NCI-H1930 (cell line): Measurements from ENCODE around the gene NXPE3.
"Not testable (repeated sequence)": the region's sequence is repeated elsewhere in the genome, so short reads cannot be mapped to it uniquely, and the experiment has no call there.

Experiments
- DNase-seq, 2 experiments: peaks; one replicate each; lab custom pipeline; 2025; lab: John Stamatoyannopoulos, UW

NXPE3 gene

DNA sequence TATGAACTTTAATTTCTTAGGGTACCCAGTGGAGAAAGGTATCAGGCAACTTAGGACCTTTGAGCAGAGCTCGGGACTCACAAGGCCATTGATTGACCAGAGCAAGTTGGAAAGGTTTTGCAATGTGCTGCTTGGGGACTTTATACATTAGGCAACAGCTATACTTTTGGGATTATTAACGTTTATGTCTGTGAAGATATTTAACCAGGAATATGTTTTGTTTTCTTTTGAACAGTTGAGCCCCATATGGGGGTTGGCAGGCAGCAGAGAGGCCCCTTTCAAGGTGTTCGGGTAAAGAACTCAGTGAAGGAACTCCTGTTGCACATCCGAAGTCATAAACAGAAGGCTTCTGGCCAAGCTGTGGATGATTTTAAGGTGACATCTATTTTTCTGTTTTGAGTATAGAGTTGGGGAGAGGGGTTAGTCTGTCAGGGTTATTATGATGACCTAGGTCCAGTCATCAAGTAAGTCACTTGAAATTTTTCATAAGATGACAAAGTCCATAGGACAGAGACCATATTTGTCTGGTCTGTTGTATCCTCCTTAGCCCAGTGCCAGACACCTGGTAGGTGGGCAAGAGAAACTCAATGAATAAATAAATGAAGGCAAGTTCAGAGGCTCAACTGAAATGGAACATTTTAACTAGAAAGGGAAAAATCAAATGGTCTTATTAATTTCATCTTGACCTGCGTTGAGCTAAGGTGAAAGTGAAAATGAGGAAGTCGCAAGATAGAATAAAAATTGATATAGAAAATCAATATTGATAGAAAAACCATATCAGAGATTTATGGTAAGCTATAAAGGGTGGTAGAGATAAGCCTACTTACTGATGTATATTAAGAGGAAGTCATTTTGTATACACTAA is 73.1 kb downstream of the NXPE3 start:
- DNase-seq = no peak

DNA sequence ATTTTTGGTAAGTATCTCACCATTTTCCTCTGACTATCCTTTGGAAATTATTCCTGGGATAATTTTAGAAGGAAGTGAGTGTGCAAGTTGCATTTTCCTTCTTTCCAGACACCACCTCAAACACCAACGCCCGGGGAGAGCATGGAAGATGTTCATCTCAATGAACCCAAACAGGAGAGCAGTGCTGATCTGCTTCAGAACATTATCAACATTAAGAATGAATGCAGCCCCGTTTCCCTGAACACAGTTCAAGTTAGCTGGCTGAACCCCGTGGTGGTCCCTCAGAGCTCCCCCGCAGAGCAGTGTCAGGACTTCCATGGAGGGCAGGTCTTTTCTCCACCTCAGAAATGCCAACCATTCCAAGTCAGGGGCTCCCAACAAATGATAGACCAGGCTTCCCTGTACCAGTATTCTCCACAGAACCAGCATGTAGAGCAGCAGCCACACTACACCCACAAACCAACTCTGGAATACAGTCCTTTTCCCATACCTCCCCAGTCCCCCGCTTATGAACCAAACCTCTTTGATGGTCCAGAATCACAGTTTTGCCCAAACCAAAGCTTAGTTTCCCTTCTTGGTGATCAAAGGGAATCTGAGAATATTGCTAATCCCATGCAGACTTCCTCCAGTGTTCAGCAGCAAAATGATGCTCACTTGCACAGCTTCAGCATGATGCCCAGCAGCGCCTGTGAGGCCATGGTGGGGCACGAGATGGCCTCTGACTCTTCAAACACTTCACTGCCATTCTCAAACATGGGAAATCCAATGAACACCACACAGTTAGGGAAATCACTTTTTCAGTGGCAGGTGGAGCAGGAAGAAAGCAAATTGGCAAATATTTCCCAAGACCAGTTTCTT is 74.2 kb downstream of the NXPE3 start:
- no peak for DNase-seq

DNA sequence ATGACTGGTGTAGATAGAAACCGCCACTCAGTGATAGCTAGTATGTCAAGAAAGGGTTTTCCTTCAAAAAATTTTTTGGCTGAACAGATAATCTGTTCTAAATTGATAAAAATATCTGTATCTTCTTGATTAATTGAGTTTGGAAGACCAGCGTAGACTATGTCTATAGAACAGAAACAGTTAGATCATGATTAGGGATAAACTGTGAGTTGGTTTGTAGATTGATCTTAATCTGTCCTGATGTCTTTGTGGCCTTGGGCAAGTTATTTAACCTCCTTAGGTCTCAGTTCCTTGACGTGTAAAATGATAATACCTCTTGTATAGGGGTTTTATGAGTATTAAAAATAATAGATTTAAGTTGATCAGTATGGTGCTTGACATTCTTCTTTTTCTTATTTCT is 75.0 kb downstream of the NXPE3 start:
- no peak for DNase-seq

DNA sequence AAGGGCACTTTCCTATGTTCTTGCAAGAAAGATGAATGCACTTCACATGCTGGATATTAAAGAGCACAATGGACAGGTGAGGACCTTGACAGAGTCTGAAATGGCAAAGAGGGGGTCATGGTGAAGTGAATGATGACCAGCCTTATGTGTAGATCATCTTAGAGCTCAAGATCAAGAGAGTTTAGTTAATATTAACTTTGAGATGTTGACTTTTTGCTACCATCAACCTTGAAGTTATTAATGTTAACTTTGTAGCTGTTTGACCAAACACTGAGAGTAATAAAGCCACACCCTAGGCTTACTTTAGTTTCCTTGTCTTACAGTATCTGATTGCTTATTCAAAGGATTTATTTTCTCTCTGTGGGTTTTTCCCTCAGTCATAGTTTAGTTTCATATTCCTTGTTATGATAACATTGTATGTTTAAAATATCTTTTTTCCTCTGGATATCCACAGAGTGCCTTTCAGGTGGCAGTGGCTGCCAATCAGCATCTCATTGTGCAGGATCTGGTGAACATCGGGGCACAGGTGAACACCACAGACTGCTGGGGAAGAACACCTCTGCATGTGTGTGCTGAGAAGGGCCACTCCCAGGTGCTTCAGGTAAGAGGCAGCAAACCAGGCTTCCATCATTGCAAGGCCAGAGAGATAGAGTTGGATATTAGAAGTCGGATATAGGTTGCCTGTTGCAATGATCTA is 75.7 kb downstream of the NXPE3 start:
- DNase-seq = no peak

DNA sequence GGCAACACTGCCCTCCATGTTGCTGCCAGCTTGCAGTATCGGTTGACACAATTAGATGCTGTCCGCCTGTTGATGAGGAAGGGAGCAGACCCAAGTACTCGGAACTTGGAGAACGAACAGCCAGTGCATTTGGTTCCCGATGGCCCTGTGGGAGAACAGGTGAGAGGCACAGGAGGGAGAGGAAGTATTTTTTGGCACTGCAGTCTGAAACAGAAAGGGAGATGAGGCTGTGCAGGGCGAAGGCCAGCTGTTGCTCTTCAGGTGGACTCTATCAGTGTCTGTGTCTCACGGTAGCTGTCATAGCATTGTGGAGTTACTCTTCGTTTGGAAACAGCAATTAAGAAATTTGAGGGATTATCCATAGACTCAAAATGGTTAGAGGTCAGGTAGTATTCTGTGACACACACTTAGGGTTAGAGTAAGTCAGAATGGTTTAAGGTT is 78.3 kb downstream of the NXPE3 start:
- no peak for DNase-seq

DNA sequence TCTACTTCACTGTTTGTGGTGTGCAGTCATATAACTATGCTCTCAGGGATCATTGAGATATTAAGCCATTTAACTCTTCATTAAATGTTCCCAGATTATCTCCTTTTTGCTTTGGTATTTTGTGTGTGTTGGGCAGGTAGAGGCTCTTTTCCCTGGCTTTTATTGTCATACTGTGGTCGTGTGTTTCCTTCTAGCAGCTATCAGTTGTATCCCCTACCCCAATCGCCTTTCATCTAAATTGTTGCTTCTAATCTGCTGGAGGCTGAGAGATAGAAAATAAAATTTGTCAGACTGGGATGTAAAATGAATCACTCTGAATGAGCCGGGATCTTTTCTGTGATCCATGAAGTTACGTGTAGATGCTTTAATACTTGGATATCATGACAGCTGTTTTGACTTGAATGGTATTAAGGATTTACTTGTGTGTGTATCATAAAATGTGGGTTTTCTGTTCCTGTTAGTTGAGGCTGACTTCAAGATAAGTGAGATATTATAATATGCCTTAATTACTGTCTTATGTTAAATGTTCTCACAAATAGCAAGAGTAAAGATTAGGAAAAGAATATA is 79.5 kb downstream of the NXPE3 start:
- DNase-seq = no peak

DNA sequence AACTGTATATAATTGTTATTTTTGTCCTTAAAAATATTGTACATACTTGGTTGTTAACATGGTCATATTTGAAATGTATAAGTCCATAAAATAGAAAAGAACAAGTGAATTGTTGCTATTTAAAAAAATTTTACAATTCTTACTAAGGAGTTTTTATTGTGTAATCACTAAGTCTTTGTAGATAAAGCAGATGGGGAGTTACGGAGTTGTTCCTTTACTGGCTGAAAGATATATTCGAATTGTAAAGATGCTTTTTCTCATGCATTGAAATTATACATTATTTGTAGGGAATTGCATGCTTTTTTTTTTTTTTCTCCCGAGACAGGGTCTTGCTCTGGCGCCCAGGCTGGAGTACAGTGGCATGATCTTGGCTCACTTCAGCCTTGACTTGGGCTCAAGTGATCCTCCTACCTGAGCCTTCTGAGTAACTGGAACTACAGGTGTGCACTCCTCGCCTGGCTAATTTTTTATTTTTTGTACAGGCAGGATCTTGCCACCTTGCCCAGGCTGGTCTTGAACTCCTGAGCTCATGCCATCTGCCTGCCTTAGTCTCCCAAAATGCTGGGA is 81.0 kb downstream of the NXPE3 start:
- no peak for DNase-seq

DNA sequence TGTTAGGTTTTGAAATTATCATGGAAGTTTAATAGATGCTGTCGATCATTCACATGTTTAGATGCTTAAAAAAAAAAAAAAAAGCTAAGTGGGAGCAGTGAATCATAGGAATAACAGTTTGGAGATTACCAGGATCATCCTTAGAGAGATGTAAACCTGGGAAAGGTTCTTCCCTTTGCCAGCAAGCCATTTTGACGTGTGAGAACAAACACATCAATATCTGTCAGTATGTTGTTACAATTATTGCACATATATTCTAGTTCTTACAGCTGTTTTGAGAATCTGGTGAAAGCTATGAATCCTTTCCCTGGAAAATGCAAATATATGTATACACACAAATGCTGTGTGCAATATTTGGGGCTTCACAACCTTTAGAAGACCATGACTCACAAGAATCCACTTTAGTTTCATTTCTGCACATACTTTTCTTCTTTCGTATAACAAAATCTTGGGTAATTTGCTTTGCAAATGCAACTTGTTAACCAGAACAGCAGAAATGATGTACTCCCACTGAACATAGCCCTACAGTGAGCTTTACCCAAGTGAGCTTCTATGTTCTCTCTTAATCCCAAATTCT is 82.3 kb downstream of the NXPE3 start:
- no peak for DNase-seq

DNA sequence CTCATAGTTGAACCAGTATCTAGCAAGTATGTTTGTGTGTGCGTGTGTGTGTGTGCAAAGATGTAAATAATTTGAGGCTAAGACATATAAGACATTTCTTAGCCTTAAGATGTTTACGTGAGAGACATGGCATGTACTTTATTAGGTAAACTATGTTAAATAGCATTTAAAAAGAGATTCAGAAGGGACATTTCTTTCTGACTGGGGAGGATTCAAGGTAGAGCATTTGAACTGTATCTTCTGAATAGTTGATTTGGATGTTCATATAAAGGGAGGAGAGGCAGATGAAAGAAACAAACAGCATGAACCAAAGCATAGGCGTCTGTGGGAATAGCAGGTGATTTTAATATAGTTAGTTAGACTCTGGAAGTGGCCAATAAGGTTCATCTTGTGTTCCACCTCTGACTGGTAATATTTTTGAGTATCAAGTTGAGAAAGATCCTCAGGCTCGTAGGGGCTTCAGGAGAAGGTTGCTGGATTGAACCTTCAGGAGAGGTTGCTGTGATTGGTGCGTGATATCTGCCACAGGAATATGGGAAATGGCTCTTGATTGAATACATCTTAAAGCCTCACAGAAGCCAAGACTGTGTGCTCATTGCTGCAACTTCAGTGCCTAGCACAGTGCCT is 82.9 kb downstream of the NXPE3 start:
- no peak for DNase-seq

DNA sequence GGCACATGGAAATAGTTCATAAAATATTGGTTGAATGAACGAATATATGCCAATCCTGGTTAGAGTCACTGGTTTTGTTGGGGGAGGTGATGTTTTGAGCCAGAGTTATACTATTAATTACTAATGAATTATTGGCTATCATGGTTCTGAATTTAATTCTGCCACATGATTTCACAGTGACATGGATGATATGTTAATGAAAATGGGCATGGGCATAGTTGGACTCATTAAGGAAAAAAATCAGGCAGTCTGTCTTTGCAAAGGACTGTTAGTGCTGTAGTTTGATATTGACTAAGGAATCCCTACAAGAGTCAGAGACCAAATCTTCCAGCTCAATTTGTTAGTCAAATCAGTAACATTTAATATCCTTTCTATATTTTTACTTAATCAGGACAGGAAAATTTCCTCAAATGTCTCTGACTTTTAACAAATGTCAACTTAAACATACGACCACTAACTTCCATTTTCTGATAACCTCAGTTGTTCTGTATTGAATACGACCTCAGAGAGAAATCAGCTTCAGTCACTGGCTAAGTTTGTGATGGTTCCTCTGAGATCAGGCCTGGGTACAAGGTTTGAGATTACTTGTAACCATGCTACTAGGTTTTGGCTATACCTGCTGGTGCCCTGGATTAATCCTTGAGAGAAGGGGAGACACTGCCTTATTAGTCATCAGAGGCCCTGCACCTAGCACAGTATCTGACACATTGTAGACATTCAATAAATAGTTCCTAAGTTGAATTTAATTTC is 83.6 kb downstream of the NXPE3 start:
- DNase-seq = no peak

DNA sequence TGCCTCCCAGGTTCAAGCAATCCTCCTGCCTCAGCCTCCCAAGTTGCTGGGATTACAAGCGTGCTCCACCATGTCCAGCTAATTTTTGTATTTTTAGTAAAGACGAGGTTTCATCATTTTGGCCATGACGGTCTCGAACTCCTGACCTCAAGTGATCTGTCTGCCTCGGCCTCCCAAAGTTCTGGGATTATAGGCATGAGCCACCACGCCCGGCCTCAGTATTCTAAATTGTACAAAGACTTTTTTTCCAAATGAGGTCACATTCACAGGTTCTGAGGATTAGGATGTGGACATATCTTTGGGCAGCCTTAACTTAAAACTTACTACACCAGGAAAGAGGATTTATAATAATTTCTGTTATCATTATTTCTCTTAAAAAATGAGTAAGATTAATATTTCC is 85.9 kb downstream of the NXPE3 start:
- not testable (repeated sequence) for DNase-seq

DNA sequence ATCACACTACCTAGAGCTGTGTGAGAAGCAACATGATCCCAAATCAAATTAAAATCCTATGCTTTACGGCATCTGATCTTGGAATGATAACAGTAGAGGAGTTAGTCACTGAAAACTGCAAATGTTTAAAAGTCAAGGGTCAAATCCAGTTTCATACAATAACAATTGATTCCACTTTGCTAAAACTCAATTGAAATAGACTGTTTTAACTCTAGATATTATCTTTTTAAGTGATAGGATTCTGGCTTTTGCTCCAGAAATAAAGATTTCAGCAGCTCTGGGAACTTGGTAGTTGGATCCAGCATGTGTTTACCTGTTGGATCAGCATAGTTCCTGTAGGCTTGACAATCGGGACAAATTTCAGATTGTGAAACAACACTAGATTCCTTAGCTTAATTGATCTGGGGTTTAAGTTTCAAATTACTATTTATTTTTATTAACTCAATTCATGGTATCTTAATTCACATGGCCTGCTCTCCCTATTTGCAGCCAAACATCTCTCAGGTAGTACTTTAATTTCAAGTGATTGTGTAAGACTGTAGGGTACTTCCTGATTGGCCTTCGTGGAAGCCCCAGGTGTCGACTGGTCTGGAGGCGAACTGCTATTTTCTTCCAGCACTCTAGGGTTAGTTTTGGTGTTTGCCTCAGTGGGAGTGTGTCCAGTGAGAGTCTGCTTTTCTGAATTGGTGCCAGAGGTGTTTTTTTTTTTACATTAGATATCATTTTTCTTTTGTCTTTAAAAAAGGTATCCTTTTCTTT is 86.9 kb downstream of the NXPE3 start:
- no peak for DNase-seq

DNA sequence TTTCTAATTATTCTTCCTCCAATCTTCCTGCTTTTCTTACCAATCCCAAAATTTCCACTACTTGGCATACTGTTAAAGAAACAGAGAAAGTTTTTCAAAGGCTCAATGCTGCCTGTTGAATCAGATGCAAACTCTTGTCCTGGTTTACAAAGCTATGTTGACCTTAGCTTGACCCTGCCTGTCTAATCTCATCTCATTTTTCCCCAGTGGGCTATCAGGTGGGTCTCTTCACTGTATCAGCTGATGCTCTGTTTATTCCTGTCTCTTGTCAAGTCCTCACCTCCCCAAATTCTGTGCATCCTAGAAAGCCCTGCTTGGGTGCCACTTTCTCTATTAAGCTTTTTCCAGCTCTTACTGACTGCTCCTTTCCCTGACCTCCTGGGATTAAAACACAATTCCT is 88.5 kb downstream of the NXPE3 start:
- no peak for DNase-seq

DNA sequence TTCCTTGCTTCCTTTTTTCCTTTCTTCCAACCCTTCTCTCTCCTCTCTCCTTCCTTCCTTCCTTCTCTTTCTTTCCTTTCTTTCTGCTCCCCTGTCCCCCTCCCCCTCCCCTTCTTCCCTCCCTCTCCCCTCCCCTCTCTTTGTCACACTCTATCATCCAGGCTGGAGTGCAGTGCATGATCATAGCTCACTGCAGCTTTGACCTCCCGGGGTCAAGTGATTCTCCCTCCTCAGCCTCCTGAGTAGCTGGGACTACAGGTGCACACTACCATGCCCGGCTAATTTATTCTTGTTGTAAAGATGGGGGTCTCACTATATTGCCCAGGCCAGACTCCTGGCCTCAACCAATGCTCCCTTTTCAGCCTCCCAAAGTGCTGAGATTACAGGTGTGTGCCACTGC is 89.0 kb downstream of the NXPE3 start:
- DNase-seq = no peak

DNA sequence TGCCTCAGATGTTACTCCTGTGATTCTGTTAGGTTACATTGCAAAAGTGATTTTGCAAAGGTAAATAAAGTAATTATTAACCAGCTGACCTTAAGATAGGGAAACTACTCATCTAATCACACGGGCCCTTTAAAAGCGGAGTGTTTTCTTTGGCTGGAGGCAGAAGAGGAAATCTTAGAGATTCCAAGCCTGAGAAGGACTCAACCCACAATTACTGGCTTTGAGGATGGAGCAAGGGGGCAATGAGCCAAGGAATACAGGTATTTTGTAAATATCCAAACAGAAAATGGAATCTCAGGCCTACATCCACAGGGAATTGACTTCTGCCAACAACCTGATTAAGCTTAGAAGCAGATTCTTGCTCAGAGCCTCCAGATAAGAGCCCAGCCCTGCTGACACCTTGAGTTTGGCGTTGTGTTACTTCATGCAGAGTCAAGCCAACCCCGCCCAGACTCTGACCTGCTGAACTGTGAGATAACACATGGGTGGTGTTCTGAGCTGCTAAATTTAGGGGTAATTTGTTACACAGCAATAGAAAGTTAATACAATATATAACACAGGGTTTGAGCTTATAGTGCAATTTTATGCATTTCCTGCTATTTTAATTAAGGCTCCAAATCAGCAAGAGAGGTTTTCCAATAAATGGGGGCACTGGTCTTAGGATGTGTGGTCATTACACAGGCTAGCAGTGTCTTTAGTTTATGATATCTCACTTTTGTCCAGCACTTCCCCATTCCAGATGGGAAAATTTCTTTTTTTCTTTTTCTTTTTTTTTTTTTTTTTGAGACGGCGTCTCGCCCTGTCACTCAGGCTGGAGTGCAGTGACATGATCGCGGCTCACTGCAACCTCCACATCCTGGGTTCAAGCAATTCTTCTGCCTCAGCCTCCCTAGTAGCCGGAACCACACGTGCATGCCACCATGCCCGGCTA is 89.8 kb downstream of the NXPE3 start:
- DNase-seq = no peak

DNA sequence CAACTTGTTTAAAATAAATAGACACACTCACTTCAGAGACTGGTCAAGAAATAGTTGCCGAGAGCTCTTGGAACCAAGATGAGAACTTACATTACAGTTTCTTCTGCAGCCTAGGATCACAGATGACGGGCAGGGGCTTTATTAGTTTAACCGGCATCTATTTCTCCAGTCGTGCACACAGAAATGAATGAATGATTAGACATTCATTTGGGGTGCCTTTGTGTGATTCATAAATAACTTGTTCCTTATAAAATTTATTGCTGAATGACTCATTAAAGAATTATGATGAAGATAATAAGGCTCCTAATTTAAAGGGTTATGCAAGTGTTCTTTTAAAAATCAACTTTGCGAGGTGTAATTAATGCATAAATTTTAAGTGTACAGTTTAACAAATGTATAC is 91.1 kb downstream of the NXPE3 start:
- no peak for DNase-seq

DNA sequence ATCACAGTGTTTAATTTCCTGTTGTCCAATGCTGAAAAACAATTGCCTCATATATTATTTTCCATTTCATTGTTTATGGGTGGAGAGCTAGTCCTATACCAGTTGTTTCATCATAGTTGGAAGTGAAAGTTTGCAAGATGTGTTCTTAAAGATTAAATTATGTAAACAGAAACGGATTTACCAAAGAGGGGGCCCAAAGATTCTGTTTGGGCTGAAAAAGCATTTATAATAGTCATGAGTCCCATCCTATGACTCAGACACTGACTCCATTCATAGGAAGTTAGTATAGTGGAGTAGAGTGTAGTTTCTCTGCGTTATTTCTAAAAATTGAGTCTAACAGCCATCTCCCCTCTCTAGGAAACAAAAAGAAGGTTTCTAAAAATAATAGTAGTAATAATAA is 94.6 kb downstream of the NXPE3 start:
- DNase-seq = no peak

DNA sequence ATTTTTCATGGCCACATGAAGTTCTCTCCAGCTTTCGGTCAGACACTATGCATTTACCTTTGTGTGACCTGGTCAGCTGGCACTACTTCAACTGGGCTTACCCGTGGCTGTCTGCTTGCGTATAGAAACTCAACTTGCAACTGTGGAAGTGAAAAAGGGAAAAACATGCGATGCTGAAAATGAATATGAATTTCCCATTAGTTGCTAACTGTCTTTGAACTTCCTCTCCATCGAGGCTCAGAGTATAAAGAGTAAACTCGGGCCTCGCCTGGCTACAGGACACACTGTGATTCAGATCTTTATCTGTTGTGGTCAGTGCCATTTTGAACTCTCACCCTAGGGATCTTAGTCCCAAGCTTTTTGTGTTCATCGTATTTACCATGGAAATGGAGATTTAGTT is 97.1 kb downstream of the NXPE3 start:
- no peak for DNase-seq
